Non-pigmented ciliary epithelial cell (primary cell): ENCODE data around the gene NME8.
A peak's percentile ranks its signal among the peaks of the same experiment; 100 is the strongest.
"Not testable (repeated sequence)": the region's sequence is repeated elsewhere in the genome, so short reads cannot be mapped to it uniquely, and the experiment has no call there.

ENCODE experiments used
- DNase-seq: peaks from one replicate; pipeline ENCODE4 v3.0.0-alpha.2; 2010; ENCODE audit warnings: low read depth

The NME8 gene, protein sequence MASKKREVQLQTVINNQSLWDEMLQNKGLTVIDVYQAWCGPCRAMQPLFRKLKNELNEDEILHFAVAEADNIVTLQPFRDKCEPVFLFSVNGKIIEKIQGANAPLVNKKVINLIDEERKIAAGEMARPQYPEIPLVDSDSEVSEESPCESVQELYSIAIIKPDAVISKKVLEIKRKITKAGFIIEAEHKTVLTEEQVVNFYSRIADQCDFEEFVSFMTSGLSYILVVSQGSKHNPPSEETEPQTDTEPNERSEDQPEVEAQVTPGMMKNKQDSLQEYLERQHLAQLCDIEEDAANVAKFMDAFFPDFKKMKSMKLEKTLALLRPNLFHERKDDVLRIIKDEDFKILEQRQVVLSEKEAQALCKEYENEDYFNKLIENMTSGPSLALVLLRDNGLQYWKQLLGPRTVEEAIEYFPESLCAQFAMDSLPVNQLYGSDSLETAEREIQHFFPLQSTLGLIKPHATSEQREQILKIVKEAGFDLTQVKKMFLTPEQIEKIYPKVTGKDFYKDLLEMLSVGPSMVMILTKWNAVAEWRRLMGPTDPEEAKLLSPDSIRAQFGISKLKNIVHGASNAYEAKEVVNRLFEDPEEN

DNA sequence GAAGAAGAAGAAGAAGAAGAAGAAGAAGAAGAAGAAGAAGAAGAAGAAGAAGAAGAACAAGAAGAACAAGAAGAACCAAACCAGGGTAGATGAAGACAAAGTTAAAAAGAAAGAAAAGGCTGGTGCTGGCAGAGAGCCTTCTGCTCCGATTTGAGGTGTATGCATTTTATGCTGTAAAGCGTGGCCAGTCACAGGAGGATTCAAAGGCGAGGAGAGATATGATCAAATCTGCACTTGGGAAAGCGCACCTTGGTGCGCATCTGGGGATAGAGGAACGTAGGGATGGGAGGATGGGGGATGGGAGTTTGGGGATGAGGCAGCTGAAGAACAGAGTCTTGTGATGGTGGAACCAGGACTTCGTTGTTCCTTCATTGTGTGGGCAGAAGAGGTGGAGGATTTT, at the start of gene NME8:
TSS of gene NME8 (plus strand) at position 301 of the 400 bp plus-strand sequence. CDS start 1,670 bp downstream, outside the sequence.
- DNase-seq: no peak

DNA sequence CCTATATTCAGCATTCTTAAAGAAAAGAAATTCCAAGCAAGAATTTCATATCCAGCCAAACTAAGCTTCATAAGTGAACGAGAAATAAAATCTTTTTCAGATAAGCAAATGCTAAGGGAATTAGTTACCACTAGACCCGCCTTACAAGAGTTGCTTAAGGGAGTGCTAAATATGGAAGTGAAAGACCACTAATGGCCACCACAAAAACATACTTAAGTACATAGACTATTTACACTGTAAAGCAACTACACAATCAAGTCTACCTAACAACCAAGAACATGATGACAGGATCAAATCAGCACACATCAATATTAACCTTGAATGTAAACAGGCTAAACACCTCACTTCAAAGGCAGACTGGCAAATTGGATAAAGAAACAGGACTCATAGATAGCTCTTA, 42.2 kb upstream of the NME8 start:
- no peak for DNase-seq

DNA sequence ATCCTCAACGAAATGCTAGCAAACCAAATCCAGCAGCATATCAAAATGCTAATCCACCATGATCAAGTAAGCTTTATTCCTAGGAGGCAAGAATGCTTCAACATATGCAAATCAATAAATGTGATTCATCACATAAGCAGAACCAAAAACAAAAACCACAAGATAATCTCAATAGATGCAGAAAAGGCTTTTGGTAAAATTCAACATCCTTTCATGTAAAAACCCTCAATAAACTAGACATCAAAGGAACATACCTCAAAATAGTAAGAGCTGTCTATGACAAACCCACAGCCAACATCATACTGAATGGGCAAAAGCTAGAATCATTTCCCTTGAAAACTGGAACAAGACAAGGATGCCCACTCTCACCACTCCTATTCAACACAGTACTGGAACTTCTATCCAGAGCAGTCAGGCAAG, 36.2 kb upstream of the NME8 start:
- not testable (repeated sequence) for DNase-seq

DNA sequence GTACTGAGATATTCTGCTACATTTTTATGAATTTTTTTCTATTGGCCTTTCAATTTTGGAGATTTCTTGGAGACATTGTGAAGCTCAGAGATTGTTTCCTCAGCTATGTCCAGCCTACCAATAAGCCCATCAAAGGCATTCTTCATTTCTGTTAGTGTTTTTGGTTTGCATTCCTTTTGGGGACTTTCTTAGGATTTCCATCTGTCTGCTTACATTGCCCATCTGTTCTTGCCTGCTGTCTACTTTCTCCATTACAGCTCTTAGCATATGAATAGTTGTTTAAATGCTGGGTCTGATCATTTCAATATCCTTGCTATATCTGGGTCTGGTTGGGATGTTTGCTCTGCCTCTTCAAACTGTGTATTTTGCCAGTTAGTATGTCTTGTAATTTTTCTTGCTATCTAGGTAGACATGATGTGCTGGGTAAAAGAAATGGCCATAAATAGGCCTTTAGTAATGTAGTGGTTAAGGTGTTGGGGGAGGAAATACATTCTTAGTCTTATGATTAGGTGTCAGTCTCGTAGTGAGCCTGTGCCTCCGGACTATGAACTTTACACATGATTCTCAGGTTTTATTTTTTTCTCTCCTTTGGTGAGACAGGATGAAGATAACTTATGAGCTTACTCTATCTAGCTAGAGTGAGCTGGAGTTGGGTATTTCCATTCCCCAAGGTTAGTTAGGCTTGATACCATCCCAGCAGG, 32.6 kb upstream of the NME8 start:
- DNase-seq: no peak

- DNase-seq: no peak
These were observed 31.3 kb upstream of the NME8 start for GRCh38 chr7:37816922-37817590.

DNA sequence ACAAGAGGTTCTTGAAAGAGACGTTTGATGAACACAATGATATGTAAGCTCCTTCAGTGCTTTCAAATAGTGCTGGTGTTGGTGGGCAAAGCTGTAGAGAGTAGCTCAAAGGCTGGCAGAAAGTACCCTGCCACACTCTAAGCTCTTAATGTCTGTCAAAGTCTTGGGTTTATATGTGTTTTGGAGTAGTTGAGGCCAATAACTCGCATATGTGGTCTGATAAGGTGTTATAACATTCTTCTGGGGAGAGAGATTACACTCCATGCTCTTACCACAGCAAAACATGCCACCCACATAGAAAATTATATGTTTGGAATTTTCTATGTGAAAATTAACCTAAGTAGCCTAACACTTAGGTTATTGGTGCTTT, 30.8 kb upstream of the NME8 start:
- DNase-seq: no peak

- DNase-seq: no peak
These were observed 30.2 kb upstream of the NME8 start for GRCh38 chr7:37817996-37818720.

DNA sequence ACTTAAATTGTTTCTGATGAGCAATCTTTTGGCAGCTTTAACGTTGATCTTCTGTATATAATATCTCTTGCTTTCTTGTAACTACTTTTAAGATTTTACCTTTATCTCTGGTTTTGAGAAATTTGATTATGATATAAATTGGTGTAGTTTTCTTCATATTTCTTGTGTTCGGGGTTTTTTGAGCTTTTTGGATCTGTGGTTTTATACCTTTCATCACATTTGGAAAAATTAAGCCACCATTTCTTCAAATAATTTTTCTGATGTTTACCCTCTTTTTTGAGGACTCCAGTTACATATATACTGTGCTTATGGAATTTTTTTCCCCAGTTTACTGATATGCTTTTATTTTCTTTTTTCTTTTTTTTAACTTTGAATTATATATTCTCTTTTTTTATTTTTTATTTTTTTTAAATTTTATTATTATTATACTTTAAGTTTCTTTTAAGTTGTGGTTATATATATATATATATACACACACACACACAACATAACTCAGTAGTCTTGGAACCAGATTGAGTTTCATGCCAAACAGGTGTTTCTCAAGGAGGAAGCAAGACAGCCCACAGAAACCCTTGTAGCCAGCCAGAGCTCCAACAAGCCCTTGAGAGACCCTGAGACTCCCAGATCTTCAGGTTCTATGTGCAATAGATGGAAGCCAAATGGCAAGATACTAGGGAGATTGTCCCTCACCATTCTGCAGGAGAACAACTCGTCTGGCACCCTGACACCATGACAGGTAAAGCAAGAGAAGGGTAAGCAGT, 27.5 kb upstream of the NME8 start:
- DNase-seq: no peak

- DNase-seq: no peak
These were observed 25.5 kb upstream of the NME8 start for GRCh38 chr7:37822946-37823345.

GRCh38 chr7:37823557-37823956, 24.8 kb upstream of the NME8 start:
- DNase-seq: no peak

DNA sequence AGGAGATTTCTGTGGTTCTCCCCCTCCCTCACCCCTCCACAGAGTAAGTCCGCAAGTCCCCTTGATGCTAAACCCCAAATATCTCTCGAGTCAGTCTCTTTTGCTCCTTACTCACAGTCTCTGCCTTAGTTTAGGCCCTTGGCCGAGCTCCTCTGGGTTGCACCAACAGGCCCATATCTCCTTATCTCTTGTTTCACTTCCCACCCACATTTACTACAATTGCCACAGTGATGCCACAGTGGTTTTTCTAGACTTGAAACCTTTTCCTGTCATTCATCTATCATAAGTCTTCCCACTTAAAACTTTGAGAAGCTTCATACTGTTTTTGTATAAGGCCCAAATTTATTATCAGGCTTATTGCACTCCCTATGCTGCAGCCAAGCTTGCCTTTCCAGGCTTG, 23.4 kb upstream of the NME8 start:
- DNase-seq: no peak

GRCh38 chr7:37826825-37827224, 21.6 kb upstream of the NME8 start:
- DNase-seq: no peak

DNA sequence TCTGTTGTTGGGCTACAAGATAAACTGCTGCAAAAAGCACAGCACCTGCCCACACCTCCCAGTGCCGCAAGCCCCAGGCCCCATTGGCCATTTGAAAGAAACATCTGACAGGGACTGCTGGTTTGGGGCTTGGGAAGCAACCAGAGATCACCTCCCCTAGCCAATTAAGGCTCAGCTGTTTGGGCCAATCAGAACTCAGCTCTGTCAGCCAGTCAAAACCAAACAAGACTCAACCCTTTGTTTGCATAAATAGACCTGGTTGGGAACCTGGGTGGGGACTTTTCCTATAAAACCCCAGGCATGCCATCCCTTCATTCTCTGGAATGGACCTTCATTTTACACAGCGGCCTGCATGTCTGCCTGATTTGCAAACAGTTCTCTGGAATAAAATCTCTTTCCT, 17.2 kb upstream of the NME8 start:
- DNase-seq: no peak

DNA sequence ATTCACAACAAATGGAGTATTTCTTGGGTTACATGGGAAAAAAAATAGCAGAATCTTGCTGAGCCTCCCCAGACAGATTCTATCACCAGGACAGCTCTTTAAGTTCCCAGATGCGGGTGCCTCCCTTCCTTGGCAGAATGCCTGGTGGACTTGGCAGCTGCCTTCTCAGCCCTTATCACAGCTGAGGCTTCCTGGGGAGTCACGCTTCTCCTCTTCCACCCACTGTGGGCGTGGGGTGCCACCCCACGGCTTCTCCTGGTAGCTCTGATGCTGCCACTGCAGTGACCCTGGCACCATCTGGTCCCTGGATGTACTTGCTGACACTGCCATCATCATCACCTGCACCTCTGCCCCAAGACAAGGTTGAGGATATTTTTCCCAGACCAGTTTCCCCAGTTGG, 16.2 kb upstream of the NME8 start:
- no peak for DNase-seq

GRCh38 chr7:37833107-37833817, 15.1 kb upstream of the NME8 start:
- peak; percentile 6 for DNase-seq

DNA sequence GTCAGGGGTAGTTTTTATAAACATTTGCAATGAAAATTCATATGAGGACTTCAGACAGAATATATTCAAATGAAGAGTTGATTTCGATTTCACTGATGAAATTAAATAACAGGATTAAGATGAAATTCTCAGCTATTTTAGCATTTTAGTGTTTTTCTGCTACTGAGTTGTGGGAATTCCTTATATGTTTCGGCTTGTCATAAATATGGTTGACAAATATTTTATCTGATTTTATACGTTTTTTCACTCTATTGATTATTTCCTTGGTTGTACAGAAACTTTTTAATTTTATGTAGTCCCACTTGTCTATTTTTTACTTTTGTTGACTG, 14.6 kb upstream of the NME8 start:
- DNase-seq: no peak

DNA sequence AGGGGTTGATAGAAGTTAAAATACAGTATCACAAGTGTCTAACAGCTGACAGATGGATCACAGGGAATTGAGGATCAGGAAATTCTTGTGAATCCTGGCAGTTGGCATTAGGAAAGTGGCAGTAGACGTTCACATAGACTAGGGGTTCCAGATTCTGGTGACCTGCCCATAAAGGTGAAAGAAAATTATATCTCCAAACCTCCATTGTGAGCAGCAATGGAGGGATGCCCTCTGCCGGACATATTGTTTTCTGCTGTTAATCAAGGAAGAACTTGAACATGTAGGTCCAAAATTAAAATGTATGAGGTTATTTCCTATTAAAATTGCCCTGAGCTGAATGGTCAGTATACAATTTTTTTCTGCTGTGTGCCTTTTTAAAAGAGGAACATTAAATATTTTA, 5.1 kb downstream of the NME8 start:
- DNase-seq: no peak

DNA sequence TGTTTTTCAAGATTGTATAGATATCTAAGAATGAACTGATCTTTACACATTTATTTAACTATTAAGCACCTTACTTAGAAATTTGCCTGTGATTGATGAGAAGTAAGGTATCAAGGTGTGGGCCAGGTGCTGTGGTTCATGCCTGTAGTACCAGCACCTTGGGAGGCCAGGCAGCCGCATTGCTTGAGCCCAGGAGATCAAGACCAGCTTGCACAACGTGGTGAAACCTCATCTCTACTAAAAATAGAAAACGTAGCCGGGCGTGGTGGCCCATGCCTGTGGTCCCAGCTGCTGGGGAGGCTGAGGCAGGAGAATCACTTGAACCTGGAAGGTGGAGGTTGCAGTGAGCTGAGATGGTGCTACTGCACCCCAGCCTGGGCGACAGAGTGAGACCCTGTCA, 33.7 kb downstream of the NME8 start:
- no peak for DNase-seq

DNA sequence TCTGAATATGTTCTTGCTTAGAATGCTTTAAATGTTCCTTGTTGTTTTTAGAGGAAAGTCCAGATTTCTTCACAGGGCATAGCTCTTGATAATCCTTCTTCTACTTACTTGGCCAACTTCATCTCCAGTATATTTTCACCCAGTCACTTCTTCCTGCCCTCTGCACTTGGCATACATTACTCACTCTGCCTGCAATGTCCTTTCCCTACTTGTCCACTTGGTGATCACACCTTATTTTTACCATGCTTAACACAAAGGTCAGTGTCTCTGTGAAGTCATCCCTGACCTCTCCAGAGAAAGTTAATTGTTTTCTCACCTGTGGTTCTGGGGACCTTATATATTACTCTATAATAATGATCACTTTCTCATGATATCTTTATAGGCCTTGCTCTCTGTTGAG, 45.0 kb downstream of the NME8 start:
- DNase-seq: no peak

GRCh38 chr7:37894671-37895070, 46.3 kb downstream of the NME8 start:
- DNase-seq: no peak
